ENCODE results near the gene ZNF362. TPM values are rescaled to one million over a fixed set of nuclear protein-coding genes. Genes with fewer than 3 reads are reported as not detected.
A peak's percentile ranks its signal among the peaks of the same experiment; 100 is the strongest.

ZNF362 gene
- total RNA-seq, 1 experiment from 2014 or later: 10.8 TPM

DNA sequence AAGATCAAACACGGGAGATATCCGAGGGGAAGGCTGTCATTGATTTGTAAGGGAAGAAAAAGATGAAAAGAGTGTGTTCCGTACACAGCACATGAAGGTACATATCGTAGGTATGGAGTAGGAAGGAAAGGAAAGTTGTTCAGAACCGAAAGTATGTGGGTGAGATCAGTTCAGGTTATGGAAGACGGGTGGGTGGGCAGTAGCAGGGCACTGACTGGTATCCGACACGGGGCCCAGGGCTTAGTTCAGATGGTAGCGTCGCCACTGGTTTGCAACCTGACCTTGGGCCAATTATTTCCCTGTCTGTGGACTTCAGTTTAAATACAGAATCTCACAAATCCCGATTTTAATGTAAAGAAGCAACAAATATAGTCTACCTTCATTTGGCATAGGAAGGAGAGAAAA lies 92.4 kb downstream of the ZNF362 start:
- intact Hi-C loops (cut with micrococcal nuclease): no loop called here
- POLR2A ChIA-PET (ENCODE audit: unreplicated experiment): interaction anchor here (0.6 kb wide), 1 partner anchor 1824 kb away, joined by 3 read pairs; no protein-coding TSS in a partner anchor
- Histone ChIP-seq H3K27ac (ENCODE audit: low read length) (peak overlapping the region; percentile 94), H3K27me3 (ENCODE audit: low read length) (no peaks in the 10 kb centered on the region), H3K36me3 (ENCODE audit: low read depth, low read length) (peaks cover 38% of the 10 kb centered on the region), H3K4me1 (ENCODE audit: insufficient read depth, low read length) (peaks cover 63% of the 10 kb centered on the region), H3K4me3 (ENCODE audit: low read length) (peak overlapping the region; percentile 97), H3F3A (ENCODE audit: low read length, unreplicated experiment) (peaks cover 4% of the 10 kb centered on the region), H3K9ac (ENCODE audit: low read length) (peak overlapping the region; percentile 90), H3K79me2 (ENCODE audit: low read length) (peaks cover 80% of the 10 kb centered on the region), H2AFZ (ENCODE audit: low read length) (no peak overlapping the region), H3K9me3 (ENCODE audit: low read length) (no peaks in the 10 kb centered on the region), H4K20me1 (ENCODE audit: low read length) (peaks cover 39% of the 10 kb centered on the region), H3K4me2 (ENCODE audit: low read length) (peak overlapping the region; percentile 90), H3K9me2 (replicated peaks; ENCODE audit: low read length) (no peaks in the 10 kb centered on the region)
- TF ChIP-seq EZH2phosphoT487 (IDR thresholded peaks at IDR 0.05; ENCODE audit: borderline replicate concordance, low read length) (no peak), EZH2 (IDR thresholded peaks at IDR 0.05; ENCODE audit: low read length, unreplicated experiment) (no peak)
- TF ChIP-seq, protein P1, sequence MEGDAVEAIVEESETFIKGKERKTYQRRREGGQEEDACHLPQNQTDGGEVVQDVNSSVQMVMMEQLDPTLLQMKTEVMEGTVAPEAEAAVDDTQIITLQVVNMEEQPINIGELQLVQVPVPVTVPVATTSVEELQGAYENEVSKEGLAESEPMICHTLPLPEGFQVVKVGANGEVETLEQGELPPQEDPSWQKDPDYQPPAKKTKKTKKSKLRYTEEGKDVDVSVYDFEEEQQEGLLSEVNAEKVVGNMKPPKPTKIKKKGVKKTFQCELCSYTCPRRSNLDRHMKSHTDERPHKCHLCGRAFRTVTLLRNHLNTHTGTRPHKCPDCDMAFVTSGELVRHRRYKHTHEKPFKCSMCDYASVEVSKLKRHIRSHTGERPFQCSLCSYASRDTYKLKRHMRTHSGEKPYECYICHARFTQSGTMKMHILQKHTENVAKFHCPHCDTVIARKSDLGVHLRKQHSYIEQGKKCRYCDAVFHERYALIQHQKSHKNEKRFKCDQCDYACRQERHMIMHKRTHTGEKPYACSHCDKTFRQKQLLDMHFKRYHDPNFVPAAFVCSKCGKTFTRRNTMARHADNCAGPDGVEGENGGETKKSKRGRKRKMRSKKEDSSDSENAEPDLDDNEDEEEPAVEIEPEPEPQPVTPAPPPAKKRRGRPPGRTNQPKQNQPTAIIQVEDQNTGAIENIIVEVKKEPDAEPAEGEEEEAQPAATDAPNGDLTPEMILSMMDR (conservative IDR thresholded peaks at IDR 0.05; ENCODE audit: low read depth, low read length): no peak
- TSS peak; percentile 44 for BruUV-seq (replicated peaks)
- no peak for ATAC-seq
- CTCF ChIA-PET: no interaction called here
- no peak for DNase-seq

DNA sequence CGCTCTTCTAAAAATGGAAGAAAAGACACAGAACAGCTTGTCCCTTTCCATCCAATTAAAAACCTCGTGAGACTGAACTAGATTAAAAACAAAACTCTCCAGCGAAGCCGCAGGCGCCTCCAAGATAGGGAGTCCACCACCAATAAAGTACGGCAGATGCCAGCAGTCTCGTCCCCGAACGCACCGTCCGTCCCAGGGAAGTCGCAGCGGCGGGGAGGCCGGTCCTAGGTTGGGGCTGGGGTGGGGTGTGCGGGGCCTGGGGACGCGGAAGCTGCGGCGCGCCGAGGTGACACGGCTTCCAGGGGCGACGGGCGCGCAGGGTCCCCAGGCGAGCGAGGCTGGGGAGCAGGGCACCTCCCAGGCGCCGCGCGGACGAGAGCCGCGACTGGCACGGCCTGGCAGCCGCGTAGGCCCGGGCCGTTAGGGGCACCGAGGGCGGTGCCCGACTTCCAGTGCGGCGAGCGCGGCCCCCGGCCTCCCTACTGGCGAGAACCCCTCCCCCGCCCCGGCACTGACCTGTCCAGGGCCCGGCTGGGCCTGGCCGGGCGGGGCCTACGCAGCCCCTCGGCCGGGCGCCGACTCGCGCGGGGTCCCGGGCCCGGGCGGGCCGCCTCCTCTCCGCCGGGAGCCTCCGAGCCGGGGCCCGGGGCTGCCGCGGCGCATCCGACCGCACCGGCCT lies 92.9 kb downstream of the ZNF362 start:
- ChIA-PET CTCF (interaction anchor here (0.6 kb wide), 2 partner anchors 34 to 107 kb away, joined by 3 to 6 read pairs; no protein-coding TSS in a partner anchor), POLR2A (ENCODE audit: unreplicated experiment) (interaction anchor here (0.5 to 0.6 kb wide), 2 partner anchors 13 to 1824 kb away, joined by 3 to 4 read pairs; no protein-coding TSS in a partner anchor)
- Histone ChIP-seq H3K4me1 (ENCODE audit: insufficient read depth, low read length) (peaks cover 57% of the 10 kb centered on the region), H3F3A (ENCODE audit: low read length, unreplicated experiment) (peaks cover 4% of the 10 kb centered on the region), H3K9ac (ENCODE audit: low read length) (peak overlapping the region; percentile 90), H3K27me3 (ENCODE audit: low read length) (no peaks in the 10 kb centered on the region), H3K4me3 (ENCODE audit: low read length) (peak overlapping the region; percentile 97), H3K27ac (ENCODE audit: low read length) (peak overlapping the region; percentile 94), H3K79me2 (ENCODE audit: low read length) (peaks cover 75% of the 10 kb centered on the region), H3K9me3 (ENCODE audit: low read length) (no peaks in the 10 kb centered on the region), H3K36me3 (ENCODE audit: low read depth, low read length) (peaks cover 37% of the 10 kb centered on the region), H3K4me2 (ENCODE audit: low read length) (peak overlapping the region; percentile 90), H3K9me2 (replicated peaks; ENCODE audit: low read length) (no peaks in the 10 kb centered on the region), H2AFZ (ENCODE audit: low read length) (no peak overlapping the region), H4K20me1 (ENCODE audit: low read length) (peaks cover 34% of the 10 kb centered on the region)
- TF ChIP-seq, protein P1 (conservative IDR thresholded peaks at IDR 0.05; ENCODE audit: low read depth, low read length): no peak
- TF ChIP-seq EZH2phosphoT487 (IDR thresholded peaks at IDR 0.05; ENCODE audit: borderline replicate concordance, low read length): no peak
- no peak for TF ChIP-seq EZH2 (IDR thresholded peaks at IDR 0.05; ENCODE audit: low read length, unreplicated experiment)
- BruUV-seq (replicated peaks): no TSS peak
- ATAC-seq (peak; percentile 10), DNase-seq (peak; percentile 28)
- intact Hi-C loops (cut with micrococcal nuclease): no loop called here
